GM18508 (cell line): ENCODE measurements around the gene NLRP6.
"Not testable (repeated sequence)": the region's sequence is repeated elsewhere in the genome, so short reads cannot be mapped to it uniquely, and the experiment has no call there.

Experiments
- ATAC-seq: cut with Tn5 transposase; IDR thresholded peaks from one replicate; pipeline ENCODE4 v1.9.1; 2021; ENCODE audit warnings: moderate number of reproducible peaks; ENCODE audit not compliant: insufficient read depth, unreplicated experiment

Gene NLRP6

DNA sequence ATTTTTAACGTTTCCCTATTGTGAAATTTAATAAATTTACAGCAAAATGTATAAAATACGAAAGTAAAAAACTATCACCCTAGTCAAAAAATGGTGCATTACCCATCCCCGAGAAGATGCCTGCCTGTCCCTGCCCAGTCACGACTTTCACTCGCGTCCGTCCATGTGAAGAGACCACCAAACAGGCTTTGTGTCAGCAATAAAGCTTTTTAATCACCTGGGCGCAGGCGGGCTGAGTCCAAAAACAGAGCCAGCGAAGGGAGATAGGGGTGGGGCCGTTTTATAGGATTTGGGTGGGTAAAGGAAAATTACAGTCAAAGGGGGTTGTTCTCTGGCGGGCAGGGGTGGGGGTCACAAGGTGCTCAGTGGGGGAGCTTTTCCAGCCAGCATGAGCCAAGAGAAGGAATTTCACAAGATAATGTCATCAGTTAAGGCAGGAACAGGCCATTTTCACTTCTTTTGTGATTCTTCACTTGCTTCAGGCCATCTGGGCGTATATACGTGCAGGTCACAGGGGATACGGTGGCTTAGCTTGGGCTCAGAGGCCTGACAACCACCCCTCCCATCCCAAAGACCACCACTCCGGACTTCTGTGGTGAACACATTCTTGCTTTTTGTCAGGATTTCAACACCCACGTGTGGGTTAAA lies 55.5 kb downstream of the NLRP6 start:
- not testable (repeated sequence) for ATAC-seq

DNA sequence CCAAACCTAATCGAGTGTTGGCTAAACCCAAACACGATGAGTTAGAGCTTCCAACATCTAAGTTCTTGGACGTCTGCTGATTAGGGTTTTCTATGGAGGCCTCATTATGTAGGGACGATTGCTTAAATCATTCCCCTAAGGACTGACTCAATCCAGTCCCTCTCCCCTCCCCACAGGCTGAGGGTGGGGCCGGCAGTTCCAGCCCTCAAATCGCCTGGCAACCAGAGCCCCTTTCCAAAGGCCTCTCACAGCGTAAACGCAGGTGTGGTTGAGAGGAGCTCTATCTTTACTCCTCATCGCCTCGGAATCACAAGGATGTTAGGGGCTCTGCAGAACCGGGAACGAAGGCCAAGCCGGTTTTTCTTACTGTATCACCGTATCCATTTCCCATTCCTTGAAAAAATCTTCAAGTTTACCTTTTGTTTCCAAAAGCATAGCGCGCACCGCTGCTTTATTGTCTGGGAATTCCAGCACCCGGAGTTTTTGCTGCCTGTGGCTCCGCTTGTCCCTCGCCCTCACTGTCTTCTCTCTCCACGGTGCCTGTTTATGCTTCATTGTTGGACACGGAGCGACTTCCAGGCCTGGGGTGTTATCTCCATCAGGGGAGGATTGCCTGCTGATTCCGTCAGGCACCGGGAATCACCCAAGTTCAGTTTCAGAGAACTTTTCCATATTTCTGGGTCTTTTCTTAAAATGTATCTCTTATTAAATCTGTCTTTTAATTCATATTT lies 56.2 kb downstream of the NLRP6 start:
- no peak for ATAC-seq
